ENCODE measurements around the gene ATXN7. TPM values are rescaled to one million over a fixed set of nuclear protein-coding genes. Genes with fewer than 3 reads are reported as not detected.

Gene ATXN7
- total RNA-seq, 4 donors from 2014 or later: 21.4 to 88.6 (median 36.1) TPM

DNA sequence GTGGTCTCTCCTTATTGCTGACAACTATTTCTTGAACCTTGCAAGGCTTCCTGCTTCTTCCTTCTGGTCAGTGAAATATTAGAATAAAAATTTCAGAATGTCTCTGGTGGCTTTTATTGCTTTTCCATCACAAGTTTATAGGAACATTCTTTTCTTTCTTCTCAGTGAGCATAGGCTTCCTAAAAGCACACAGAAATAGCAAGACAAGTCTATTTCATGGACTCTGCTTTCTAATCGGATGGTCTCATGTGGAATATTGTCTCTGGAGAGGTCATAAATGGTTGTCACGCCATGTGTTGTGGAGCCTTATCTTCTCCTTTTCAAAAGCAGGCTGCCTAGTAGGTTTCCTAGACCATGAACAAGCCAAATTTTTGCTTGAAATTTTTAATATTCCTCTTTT, 169.4 kb downstream of the ATXN7 start:
- WGBS, 2 donors: 80 to 83% methylated on average over 2 of the region's 2 CpGs
- TF ChIP-seq POLR2A (IDR thresholded peaks at IDR 0.05) (no peak), CTCF (IDR thresholded peaks at IDR 0.05) (no peak)
- intact Hi-C loops (cut with DNase I; ENCODE audit: low total_unique reads): no loop called here
- H3K4me3 ChIP-seq (ENCODE audit: low read depth, poor library complexity, severe bottlenecking): no peak overlapping the region
- no peak for DNase-seq (ENCODE audit: low spot score in 2 of 2)

DNA sequence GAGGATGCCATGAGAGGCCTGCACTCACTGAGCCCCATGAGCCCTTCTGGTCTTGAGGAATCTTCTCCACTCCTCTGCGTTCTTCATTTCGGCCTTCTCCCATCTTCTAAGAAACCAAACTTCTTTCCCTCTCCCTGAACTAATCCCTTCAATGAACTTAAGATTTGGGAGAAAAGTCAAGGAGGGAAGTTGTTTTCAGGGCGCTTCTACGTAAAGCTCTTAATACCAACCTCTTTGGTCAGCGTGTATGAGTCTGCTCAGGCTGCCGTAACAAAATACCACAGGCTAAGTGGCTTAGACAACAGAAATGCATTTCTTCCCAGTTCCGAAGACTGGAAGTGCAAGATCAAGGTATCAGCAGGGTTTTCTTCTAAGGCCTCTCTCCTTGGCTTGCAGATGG, 173.4 kb downstream of the ATXN7 start:
- intact Hi-C loops (cut with DNase I; ENCODE audit: low total_unique reads): no loop called here
- no peak for DNase-seq (ENCODE audit: low spot score in 2 of 2)

GRCh38 chr3:64038253-64038767, 174.6 kb downstream of the ATXN7 start:
- intact Hi-C loops (cut with DNase I; ENCODE audit: low total_unique reads): no loop called here

More for the DNA sequence above, 173.4 kb downstream of the ATXN7 start:
- WGBS, 2 donors: 97 to 98% methylated on average over 7 of the region's 7 CpGs
- no peak overlapping the region for H3K4me3 ChIP-seq (ENCODE audit: low read depth, poor library complexity, severe bottlenecking)
- TF ChIP-seq POLR2A (IDR thresholded peaks at IDR 0.05) (no peak), CTCF (IDR thresholded peaks at IDR 0.05) (no peak)

GRCh38 chr3:64039332-64039731, 175.7 kb downstream of the ATXN7 start:
- no peak overlapping the region for H3K4me3 ChIP-seq (ENCODE audit: low read depth, poor library complexity, severe bottlenecking)
- 55 to 66% methylated on average over 4 of the region's 4 CpGs for whole genome bisulfite sequencing, 2 donors
- intact Hi-C loops (cut with DNase I; ENCODE audit: low total_unique reads): no loop called here
- no peak for DNase-seq (ENCODE audit: low spot score in 2 of 2)
- TF ChIP-seq CTCF (IDR thresholded peaks at IDR 0.05) (no peak), POLR2A (IDR thresholded peaks at IDR 0.05) (no peak)

More at GRCh38 chr3:64038253-64038767, 174.6 kb downstream of the ATXN7 start:
- no peak for DNase-seq (ENCODE audit: low spot score in 2 of 2)
- H3K4me3 ChIP-seq (ENCODE audit: low read depth, poor library complexity, severe bottlenecking): no peak overlapping the region
- TF ChIP-seq POLR2A (IDR thresholded peaks at IDR 0.05) (no peak), CTCF (IDR thresholded peaks at IDR 0.05) (no peak)
- 66 to 70% methylated on average over 4 of the region's 4 CpGs for WGBS, 2 donors

- TF ChIP-seq CTCF (IDR thresholded peaks at IDR 0.05): no peak
- TF ChIP-seq POLR2A (IDR thresholded peaks at IDR 0.05): no peak
- 44 to 55% methylated on average over 5 of the region's 5 CpGs for WGBS, 2 donors
- no peak overlapping the region for H3K4me3 ChIP-seq (ENCODE audit: low read depth, poor library complexity, severe bottlenecking)
- intact Hi-C loops (cut with DNase I; ENCODE audit: low total_unique reads): no loop called here
- DNase-seq (ENCODE audit: low spot score in 2 of 2): no peak
Measured at GRCh38 chr3:64039981-64040733, 176.5 kb downstream of the ATXN7 start.
